Left lung (tissue), 10 donors: ENCODE data around the gene WAS. TPM values are rescaled to one million over a fixed set of nuclear protein-coding genes. Genes with fewer than 3 reads are reported as not detected.
"Not testable (repeated sequence)": the region's sequence is repeated elsewhere in the genome, so short reads cannot be mapped to it uniquely, and the experiment has no call there.

ENCODE experiments used
- ATAC-seq: fragments of 200-7000 bp; cut with Tn5 transposase; one replicate; pipeline ENCODE4 v1.9.1; 2020; ENCODE audit warnings: moderate library complexity
- DNase-seq, 4 donors: peaks; one replicate each; pipeline ENCODE4 v3.0.0-alpha.2; 2013 to 2020
- H3K27ac ChIP-seq, 2 donors: fragments of 200-600 bp; sonication (generic) in 1 of 2; one replicate each; pipeline versions ENCODE4 v1.5.0 to v1.8.0; 2020 to 2021
- H3K27me3 ChIP-seq, 2 donors: fragments of 200-600 bp; sonication (generic) in 1 of 2; one replicate each; pipeline versions ENCODE4 v1.5.0 to v1.8.0; 2020 to 2021
- H3K36me3 ChIP-seq, 2 donors: fragments of 200-600 bp; sonication (generic) in 1 of 2; one replicate each; pipeline versions ENCODE4 v1.5.0 to v1.8.0; 2020 to 2021
- H3K4me1 ChIP-seq, 2 donors: fragments of 200-600 bp; one replicate each; pipeline ENCODE4 v1.8.0; 2021
- H3K4me3 ChIP-seq, 2 donors: fragments of 200-600 bp; sonication (generic) in 1 of 2; one replicate each; pipeline versions ENCODE4 v1.5.0 to v1.8.0; 2020 to 2021; ENCODE audit warnings: mild to moderate bottlenecking in 1 of 2
- H3K9me3 ChIP-seq, 2 donors: fragments of 200-600 bp; sonication (generic) in 1 of 2; one replicate each; pipeline versions ENCODE4 v1.5.0 to v1.8.0; 2020 to 2021
- CTCF ChIP-seq, 2 donors: fragments of 200-600 bp; sonication (generic) in 1 of 2; IDR thresholded peaks; one replicate each; pipeline versions ENCODE4 v1.5.0 to v1.8.0; 2021; ENCODE audit warnings: antibody characterized with exemption in 2 of 2
- intact Hi-C, 2 donors: fragments of 100-400 bp; cut with DNase I; formaldehyde crosslinking; loops; one replicate each; pipeline versions ENCODE4 v1.11.2 to v1.14.2; 2022
- polyA plus RNA-seq, 6 donors: library from polyadenylated mRNA; unstranded; fragments of 120-200 nt; gene quantifications; one replicate each; pipeline ENCODE4 v1.2.1, GENCODE V29; 2013; ENCODE audit not compliant: insufficient read length in 6 of 6
- total RNA-seq, 2 donors: library from RNA; stranded (reverse); fragmentation: NEBNext Ultra II Directional; extraction: Animal tissue kit (Norgen Biotek cat#: 25700); gene quantifications; one replicate each; pipeline ENCODE4 v1.2.1, GENCODE V29; 2021
- donor health status: DM: no; HTN: yes; CAD: no.
- donor health status: DM: no; HTN: no; CAD: no.

WAS gene
- total and polyA plus RNA-seq, 8 donors: 4.1 to 49.1 (median 4.6) TPM

GRCh38 chrX:48666649-48667048, 16.9 kb upstream of the WAS start:
- Histone ChIP-seq H3K4me3 (no peak overlapping the region), H3K9me3 (no peaks in the 10 kb centered on the region), H3K27me3 (no peaks in the 10 kb centered on the region), H3K36me3 (no peaks in the 10 kb centered on the region), H3K4me1 (no peaks in the 10 kb centered on the region), H3K27ac (no peak overlapping the region)
- DNase-seq: no peak
- no peak for ATAC-seq
- intact Hi-C loops: no loop called here
- TF ChIP-seq CTCF (IDR thresholded peaks at IDR 0.05): no peak

GRCh38 chrX:48667509-48667908, 16.1 kb upstream of the WAS start:
- no peak for DNase-seq
- no peak for ATAC-seq
- no peak overlapping the region for H3K4me3 ChIP-seq
- no peak for TF ChIP-seq CTCF (IDR thresholded peaks at IDR 0.05)
- H3K36me3 ChIP-seq: no peaks in the 10 kb centered on the region
- H3K27me3 ChIP-seq: no peaks in the 10 kb centered on the region
- no peaks in the 10 kb centered on the region for H3K9me3 ChIP-seq
- no peaks in the 10 kb centered on the region for H3K4me1 ChIP-seq
- intact Hi-C loops: no loop called here
- H3K27ac ChIP-seq: peak overlapping the region in 1 of 2 donors; percentile 57

GRCh38 chrX:48668187-48668586, 15.4 kb upstream of the WAS start:
- H3K9me3 ChIP-seq, H3K36me3 ChIP-seq, DNase-seq, H3K4me1 ChIP-seq, ATAC-seq, H3K27me3 ChIP-seq, intact Hi-C loops, H3K4me3 ChIP-seq: not testable (repeated sequence)
- H3K27ac ChIP-seq: peak overlapping the region in 1 of 2 donors; percentile 57

GRCh38 chrX:48676106-48676892, 7.3 kb upstream of the WAS start:
- intact Hi-C loops: no loop called here
- TF ChIP-seq CTCF (IDR thresholded peaks at IDR 0.05): no peak
- peak overlapping the region; percentile 72 to 88 for H3K27ac ChIP-seq
- H3K4me3 ChIP-seq: peak overlapping the region; percentile 55 to 64
- peaks cover 0 to 14% of the 10 kb centered on the region in 2 donors for H3K4me1 ChIP-seq
- H3K27me3 ChIP-seq: no peaks in the 10 kb centered on the region
- peak; percentile 98 for ATAC-seq
- H3K36me3 ChIP-seq: no peaks in the 10 kb centered on the region
- no peaks in the 10 kb centered on the region for H3K9me3 ChIP-seq
- DNase-seq: peak; percentile 67 to 92 (median 92)

GRCh38 chrX:48676893-48677270, 6.7 kb upstream of the WAS start:
- H3K4me3 ChIP-seq: peak overlapping the region; percentile 55 to 64
- TF ChIP-seq CTCF (IDR thresholded peaks at IDR 0.05): no peak
- H3K27ac ChIP-seq: peak overlapping the region; percentile 72 to 88
- ATAC-seq (peak; percentile 47), DNase-seq (no peak)
- peaks cover 0 to 20% of the 10 kb centered on the region in 2 donors for H3K4me1 ChIP-seq
- no peaks in the 10 kb centered on the region for H3K36me3 ChIP-seq
- no peaks in the 10 kb centered on the region for H3K27me3 ChIP-seq
- intact Hi-C loops: no loop called here
- no peaks in the 10 kb centered on the region for H3K9me3 ChIP-seq
